ENCODE results near the gene ACP4.

Gene ACP4

GRCh38 chr19:50814883-50815282 lies 24.7 kb downstream of the ACP4 start:
- Histone ChIP-seq H3K18ac (ENCODE audit: low read length) (no peak overlapping the region), H3K23ac (ENCODE audit: low read depth, low read length, poor library complexity) (no peak overlapping the region), H3K36me3 (replicated peaks in 1 of 2; ENCODE audit: control insufficient read depth in 2 of 2, insufficient read depth in 2 of 2, low read length in 2 of 2) (no peaks in the 10 kb centered on the region), H3K27ac (replicated peaks; ENCODE audit: low read length) (no peak overlapping the region), H3K4me2 (ENCODE audit: insufficient read depth, low read length, poor library complexity, severe bottlenecking) (no peak overlapping the region), H3K79me1 (ENCODE audit: low read depth, low read length) (no peaks in the 10 kb centered on the region), H2BK120ac (ENCODE audit: low read depth, low read length) (no peak overlapping the region), H3K4ac (ENCODE audit: low read length) (no peak overlapping the region), H3K4me1 (ENCODE audit: control insufficient read depth in 2 of 2, insufficient read depth in 1 of 2, low read depth in 1 of 2, low read length in 2 of 2) (no peaks in the 10 kb centered on the region), H2AFZ (ENCODE audit: low read length) (peak overlapping the region; percentile 18), H4K91ac (ENCODE audit: low read depth, low read length, poor library complexity) (no peak overlapping the region), H2AK5ac (ENCODE audit: low read depth, low read length) (no peak overlapping the region), H2BK15ac (ENCODE audit: low read length) (no peak overlapping the region), H2BK12ac (ENCODE audit: low read length) (no peak overlapping the region), H3K9me3 (replicated peaks in 1 of 2; ENCODE audit: control insufficient read depth in 2 of 2, insufficient read depth in 1 of 2, low read depth in 1 of 2, low read length in 2 of 2) (peaks cover 2 to 4% of the 10 kb centered on the region in 2 donors), H3K27me3 (ENCODE audit: control insufficient read depth in 3 of 3, insufficient read depth in 3 of 3, low read depth in 1 of 3, low read length in 3 of 3) (peaks cover 5 to 52% (median 27%) of the 10 kb centered on the region in 3 experiments), H3K4me3 (ENCODE audit: low read length in 2 of 2) (no peak overlapping the region), H3K9ac (ENCODE audit: low read depth, low read length, poor library complexity) (no peak overlapping the region), H3K14ac (ENCODE audit: low read length) (no peak overlapping the region), H4K8ac (ENCODE audit: low read depth, low read length) (no peak overlapping the region), H2BK5ac (ENCODE audit: low read length) (no peak overlapping the region)
- no peak for DNase-seq (ENCODE audit: low spot score)
- WGBS, 2 donors (ENCODE audit: extremely low coverage in 2 of 2, insufficient read length in 2 of 2, insufficient replicate concordance in 1 of 2) = no CpG with 5 or more reads among the region's 5 CpGs

- Histone ChIP-seq H3K4me2 (ENCODE audit: insufficient read depth, low read length, poor library complexity, severe bottlenecking) (no peak overlapping the region), H3K27me3 (ENCODE audit: control insufficient read depth in 3 of 3, insufficient read depth in 3 of 3, low read depth in 1 of 3, low read length in 3 of 3) (peaks cover 9 to 57% (median 33%) of the 10 kb centered on the region in 3 experiments)
- WGBS, 2 donors (ENCODE audit: extremely low coverage in 2 of 2, insufficient read length in 2 of 2, insufficient replicate concordance in 1 of 2) = no CpG with 5 or more reads among the region's 1 CpG
Measured at GRCh38 chr19:50815439-50815838, 25.2 kb downstream of the ACP4 start.

GRCh38 chr19:50817941-50818858 lies 28.0 kb downstream of the ACP4 start:
- H4K8ac ChIP-seq (ENCODE audit: low read depth, low read length) = peak overlapping the region; percentile 57
- WGBS, 2 donors (ENCODE audit: extremely low coverage in 2 of 2, insufficient read length in 2 of 2, insufficient replicate concordance in 1 of 2) = no CpG with 5 or more reads among the region's 52 CpGs

More at GRCh38 chr19:50815439-50815838, 25.2 kb downstream of the ACP4 start:
- Histone ChIP-seq H2AK5ac (ENCODE audit: low read depth, low read length) (no peak overlapping the region), H3K4ac (ENCODE audit: low read length) (no peak overlapping the region), H3K18ac (ENCODE audit: low read length) (no peak overlapping the region), H2BK12ac (ENCODE audit: low read length) (no peak overlapping the region), H4K91ac (ENCODE audit: low read depth, low read length, poor library complexity) (no peak overlapping the region), H3K79me1 (ENCODE audit: low read depth, low read length) (no peaks in the 10 kb centered on the region), H3K23ac (ENCODE audit: low read depth, low read length, poor library complexity) (no peak overlapping the region), H2BK5ac (ENCODE audit: low read length) (no peak overlapping the region), H3K14ac (ENCODE audit: low read length) (no peak overlapping the region), H3K4me3 (ENCODE audit: low read length in 2 of 2) (no peak overlapping the region), H3K4me1 (ENCODE audit: control insufficient read depth in 2 of 2, insufficient read depth in 1 of 2, low read depth in 1 of 2, low read length in 2 of 2) (peaks cover 0 to 3% of the 10 kb centered on the region in 2 donors), H3K27ac (replicated peaks; ENCODE audit: low read length) (no peak overlapping the region), H2BK15ac (ENCODE audit: low read length) (no peak overlapping the region), H3K9me3 (replicated peaks in 1 of 2; ENCODE audit: control insufficient read depth in 2 of 2, insufficient read depth in 1 of 2, low read depth in 1 of 2, low read length in 2 of 2) (peaks cover 2 to 4% of the 10 kb centered on the region in 2 donors), H4K8ac (ENCODE audit: low read depth, low read length) (no peak overlapping the region), H2BK120ac (ENCODE audit: low read depth, low read length) (no peak overlapping the region), H3K9ac (ENCODE audit: low read depth, low read length, poor library complexity) (no peak overlapping the region), H2AFZ (ENCODE audit: low read length) (peak overlapping the region; percentile 18), H3K36me3 (replicated peaks in 1 of 2; ENCODE audit: control insufficient read depth in 2 of 2, insufficient read depth in 2 of 2, low read length in 2 of 2) (no peaks in the 10 kb centered on the region)
- DNase-seq (ENCODE audit: low spot score) = no peak

GRCh38 chr19:50818859-50819472 lies 28.8 kb downstream of the ACP4 start:
- Histone ChIP-seq H2AFZ (ENCODE audit: low read length) (no peak overlapping the region), H2BK12ac (ENCODE audit: low read length) (no peak overlapping the region), H3K79me1 (ENCODE audit: low read depth, low read length) (no peaks in the 10 kb centered on the region), H3K9ac (ENCODE audit: low read depth, low read length, poor library complexity) (no peak overlapping the region), H4K8ac (ENCODE audit: low read depth, low read length) (no peak overlapping the region), H3K27ac (replicated peaks; ENCODE audit: low read length) (no peak overlapping the region), H3K27me3 (ENCODE audit: control insufficient read depth in 3 of 3, insufficient read depth in 3 of 3, low read depth in 1 of 3, low read length in 3 of 3) (peaks cover 10 to 84% (median 53%) of the 10 kb centered on the region in 3 experiments), H3K14ac (ENCODE audit: low read length) (no peak overlapping the region), H2BK5ac (ENCODE audit: low read length) (no peak overlapping the region), H3K23ac (ENCODE audit: low read depth, low read length, poor library complexity) (peak overlapping the region; percentile 98), H3K4me1 (ENCODE audit: control insufficient read depth in 2 of 2, insufficient read depth in 1 of 2, low read depth in 1 of 2, low read length in 2 of 2) (peaks cover 0 to 3% of the 10 kb centered on the region in 2 donors), H2BK15ac (ENCODE audit: low read length) (peak overlapping the region; percentile 0), H3K18ac (ENCODE audit: low read length) (peak overlapping the region; percentile 46), H3K4me2 (ENCODE audit: insufficient read depth, low read length, poor library complexity, severe bottlenecking) (no peak overlapping the region), H3K4me3 (ENCODE audit: low read length in 2 of 2) (no peak overlapping the region), H3K9me3 (replicated peaks in 1 of 2; ENCODE audit: control insufficient read depth in 2 of 2, insufficient read depth in 1 of 2, low read depth in 1 of 2, low read length in 2 of 2) (peaks cover 2 to 4% of the 10 kb centered on the region in 2 donors), H4K91ac (ENCODE audit: low read depth, low read length, poor library complexity) (no peak overlapping the region), H2AK5ac (ENCODE audit: low read depth, low read length) (peak overlapping the region; percentile 79), H3K36me3 (replicated peaks in 1 of 2; ENCODE audit: control insufficient read depth in 2 of 2, insufficient read depth in 2 of 2, low read length in 2 of 2) (no peaks in the 10 kb centered on the region), H2BK120ac (ENCODE audit: low read depth, low read length) (no peak overlapping the region), H3K4ac (ENCODE audit: low read length) (no peak overlapping the region)
- no peak for DNase-seq (ENCODE audit: low spot score)
- no CpG with 5 or more reads among the region's 12 CpGs for whole genome bisulfite sequencing, 2 donors (ENCODE audit: extremely low coverage in 2 of 2, insufficient read length in 2 of 2, insufficient replicate concordance in 1 of 2)

More at GRCh38 chr19:50817941-50818858, 28.0 kb downstream of the ACP4 start:
- no peak overlapping the region for H4K91ac ChIP-seq (ENCODE audit: low read depth, low read length, poor library complexity)
- H3K9ac ChIP-seq (ENCODE audit: low read depth, low read length, poor library complexity) = peak overlapping the region; percentile 80
- H3K27me3 ChIP-seq (ENCODE audit: control insufficient read depth in 3 of 3, insufficient read depth in 3 of 3, low read depth in 1 of 3, low read length in 3 of 3) = peaks cover 10 to 80% (median 53%) of the 10 kb centered on the region in 3 experiments
- H2BK12ac ChIP-seq (ENCODE audit: low read length) = peak overlapping the region; percentile 31
- no peaks in the 10 kb centered on the region for H3K36me3 ChIP-seq (replicated peaks in 1 of 2; ENCODE audit: control insufficient read depth in 2 of 2, insufficient read depth in 2 of 2, low read length in 2 of 2)
- peak overlapping the region; percentile 81 for H2AFZ ChIP-seq (ENCODE audit: low read length)
- H3K9me3 ChIP-seq (replicated peaks in 1 of 2; ENCODE audit: control insufficient read depth in 2 of 2, insufficient read depth in 1 of 2, low read depth in 1 of 2, low read length in 2 of 2) = peaks cover 2 to 4% of the 10 kb centered on the region in 2 donors
- peak overlapping the region; percentile 88 for H3K4me2 ChIP-seq (ENCODE audit: insufficient read depth, low read length, poor library complexity, severe bottlenecking)
- peak overlapping the region; percentile 60 for H2BK5ac ChIP-seq (ENCODE audit: low read length)
- no peak overlapping the region for H2BK120ac ChIP-seq (ENCODE audit: low read depth, low read length)
- peak overlapping the region; percentile 2 for H2AK5ac ChIP-seq (ENCODE audit: low read depth, low read length)
- no peak overlapping the region for H3K27ac ChIP-seq (replicated peaks; ENCODE audit: low read length)
- no peak overlapping the region for H3K4ac ChIP-seq (ENCODE audit: low read length)
- H3K4me1 ChIP-seq (ENCODE audit: control insufficient read depth in 2 of 2, insufficient read depth in 1 of 2, low read depth in 1 of 2, low read length in 2 of 2) = peaks cover 0 to 3% of the 10 kb centered on the region in 2 donors
- DNase-seq (ENCODE audit: low spot score) = peak; percentile 76
- no peak overlapping the region for H2BK15ac ChIP-seq (ENCODE audit: low read length)
- peak overlapping the region; percentile 29 to 82 for H3K4me3 ChIP-seq (ENCODE audit: low read length in 2 of 2)
- H3K23ac ChIP-seq (ENCODE audit: low read depth, low read length, poor library complexity) = peak overlapping the region; percentile 98
- H3K79me1 ChIP-seq (ENCODE audit: low read depth, low read length) = no peaks in the 10 kb centered on the region
- no peak overlapping the region for H3K14ac ChIP-seq (ENCODE audit: low read length)
- H3K18ac ChIP-seq (ENCODE audit: low read length) = peak overlapping the region; percentile 98

All from neuronal stem cell (in vitro differentiated cells).